Activated naive CD8-positive, alpha-beta T cell (primary cell): ENCODE measurements around the gene SBK1.
A peak's percentile ranks its signal among the peaks of the same experiment; 100 is the strongest.

Experiments used
- H3K27ac Mint-ChIP-seq: one replicate; pipeline ENCODE4 v1.8.0; 2021; ENCODE audit warnings: mixed read lengths
- H3K27me3 Mint-ChIP-seq: one replicate; pipeline ENCODE4 v1.8.0; 2021; ENCODE audit warnings: mixed read lengths
- H3K36me3 Mint-ChIP-seq: one replicate; pipeline ENCODE4 v1.8.0; 2021; ENCODE audit warnings: mixed read lengths
- H3K4me1 Mint-ChIP-seq: one replicate; pipeline ENCODE4 v1.8.0; 2021; ENCODE audit warnings: low read depth, mixed read lengths
- H3K4me3 Mint-ChIP-seq: one replicate; pipeline ENCODE4 v1.8.0; 2021; ENCODE audit warnings: mild to moderate bottlenecking, mixed read lengths
- H3K9me3 Mint-ChIP-seq: one replicate; pipeline ENCODE4 v1.8.0; 2021; ENCODE audit warnings: low read depth, mixed read lengths

The SBK1 gene

GRCh38 chr16:28273511-28273910, 18.8 kb upstream of the SBK1 start:
- Mint-ChIP-seq H3K4me3 (no peak overlapping the region), H3K27ac (no peak overlapping the region), H3K4me1 (peaks cover 29% of the 10 kb centered on the region), H3K36me3 (no peaks in the 10 kb centered on the region), H3K9me3 (no peaks in the 10 kb centered on the region), H3K27me3 (no peaks in the 10 kb centered on the region)

- peaks cover 36% of the 10 kb centered on the region for H3K4me1 Mint-ChIP-seq
Observed at GRCh38 chr16:28274676-28275075, 17.6 kb upstream of the SBK1 start.

GRCh38 chr16:28276301-28276700, 16.0 kb upstream of the SBK1 start:
- Mint-ChIP-seq H3K27me3 (no peaks in the 10 kb centered on the region), H3K27ac (peak overlapping the region; percentile 35)

More at GRCh38 chr16:28274676-28275075, 17.6 kb upstream of the SBK1 start:
- Mint-ChIP-seq H3K27ac (no peak overlapping the region), H3K9me3 (no peaks in the 10 kb centered on the region), H3K27me3 (no peaks in the 10 kb centered on the region), H3K4me3 (no peak overlapping the region), H3K36me3 (no peaks in the 10 kb centered on the region)

GRCh38 chr16:28277537-28278388, 14.6 kb upstream of the SBK1 start:
- Mint-ChIP-seq H3K4me1 (peaks cover 36% of the 10 kb centered on the region), H3K4me3 (peak overlapping the region; percentile 72), H3K9me3 (no peaks in the 10 kb centered on the region), H3K27me3 (no peaks in the 10 kb centered on the region), H3K27ac (peak overlapping the region; percentile 69), H3K36me3 (no peaks in the 10 kb centered on the region)

More at GRCh38 chr16:28276301-28276700, 16.0 kb upstream of the SBK1 start:
- peak overlapping the region; percentile 40 for H3K4me3 Mint-ChIP-seq
- H3K4me1 Mint-ChIP-seq: peaks cover 36% of the 10 kb centered on the region
- H3K36me3 Mint-ChIP-seq: no peaks in the 10 kb centered on the region
- no peaks in the 10 kb centered on the region for H3K9me3 Mint-ChIP-seq

GRCh38 chr16:28279006-28279405, 13.3 kb upstream of the SBK1 start:
- Mint-ChIP-seq H3K36me3 (no peaks in the 10 kb centered on the region), H3K27me3 (no peaks in the 10 kb centered on the region), H3K9me3 (no peaks in the 10 kb centered on the region), H3K4me1 (peaks cover 36% of the 10 kb centered on the region), H3K4me3 (no peak overlapping the region), H3K27ac (no peak overlapping the region)

GRCh38 chr16:28280881-28281836, 11.2 kb upstream of the SBK1 start:
- H3K9me3 Mint-ChIP-seq: no peaks in the 10 kb centered on the region
- no peak overlapping the region for H3K27ac Mint-ChIP-seq
- no peaks in the 10 kb centered on the region for H3K27me3 Mint-ChIP-seq
- H3K4me1 Mint-ChIP-seq: peaks cover 24% of the 10 kb centered on the region
- no peak overlapping the region for H3K4me3 Mint-ChIP-seq
- no peaks in the 10 kb centered on the region for H3K36me3 Mint-ChIP-seq

GRCh38 chr16:28282045-28282444, 10.3 kb upstream of the SBK1 start:
- Mint-ChIP-seq H3K9me3 (no peaks in the 10 kb centered on the region), H3K4me3 (no peak overlapping the region), H3K36me3 (no peaks in the 10 kb centered on the region), H3K4me1 (peaks cover 18% of the 10 kb centered on the region), H3K27me3 (no peaks in the 10 kb centered on the region), H3K27ac (no peak overlapping the region)

- Mint-ChIP-seq H3K27me3 (no peaks in the 10 kb centered on the region), H3K36me3 (no peaks in the 10 kb centered on the region), H3K27ac (no peak overlapping the region), H3K9me3 (no peaks in the 10 kb centered on the region), H3K4me3 (no peak overlapping the region), H3K4me1 (peaks cover 10% of the 10 kb centered on the region)
Observed at GRCh38 chr16:28283173-28283572, 9.2 kb upstream of the SBK1 start.

GRCh38 chr16:28283798-28284577, 8.3 kb upstream of the SBK1 start:
- no peaks in the 10 kb centered on the region for H3K36me3 Mint-ChIP-seq
- H3K4me1 Mint-ChIP-seq: peaks cover 15% of the 10 kb centered on the region
- no peak overlapping the region for H3K27ac Mint-ChIP-seq
- H3K4me3 Mint-ChIP-seq: no peak overlapping the region
- H3K27me3 Mint-ChIP-seq: no peaks in the 10 kb centered on the region
- no peaks in the 10 kb centered on the region for H3K9me3 Mint-ChIP-seq

- no peaks in the 10 kb centered on the region for H3K27me3 Mint-ChIP-seq
- H3K9me3 Mint-ChIP-seq: no peaks in the 10 kb centered on the region
- no peak overlapping the region for H3K4me3 Mint-ChIP-seq
- no peak overlapping the region for H3K27ac Mint-ChIP-seq
- peaks cover 20% of the 10 kb centered on the region for H3K4me1 Mint-ChIP-seq
- H3K36me3 Mint-ChIP-seq: no peaks in the 10 kb centered on the region
Observed at GRCh38 chr16:28285649-28286048, 6.7 kb upstream of the SBK1 start.

GRCh38 chr16:28288114-28288513, 4.2 kb upstream of the SBK1 start:
- peaks cover 30% of the 10 kb centered on the region for H3K4me1 Mint-ChIP-seq
- no peaks in the 10 kb centered on the region for H3K27me3 Mint-ChIP-seq
- H3K36me3 Mint-ChIP-seq: no peaks in the 10 kb centered on the region
- no peaks in the 10 kb centered on the region for H3K9me3 Mint-ChIP-seq
- no peak overlapping the region for H3K4me3 Mint-ChIP-seq
- no peak overlapping the region for H3K27ac Mint-ChIP-seq

GRCh38 chr16:28289048-28289447, 3.3 kb upstream of the SBK1 start:
- Mint-ChIP-seq H3K4me3 (no peak overlapping the region), H3K27me3 (no peaks in the 10 kb centered on the region), H3K4me1 (peaks cover 35% of the 10 kb centered on the region)

GRCh38 chr16:28289939-28290858, 2.1 kb upstream of the SBK1 start:
- no peak overlapping the region for H3K27ac Mint-ChIP-seq
- no peaks in the 10 kb centered on the region for H3K27me3 Mint-ChIP-seq
- no peak overlapping the region for H3K4me3 Mint-ChIP-seq
- H3K36me3 Mint-ChIP-seq: no peaks in the 10 kb centered on the region
- peaks cover 47% of the 10 kb centered on the region for H3K4me1 Mint-ChIP-seq
- H3K9me3 Mint-ChIP-seq: no peaks in the 10 kb centered on the region

More at GRCh38 chr16:28289048-28289447, 3.3 kb upstream of the SBK1 start:
- Mint-ChIP-seq H3K27ac (peak overlapping the region; percentile 9), H3K9me3 (no peaks in the 10 kb centered on the region), H3K36me3 (no peaks in the 10 kb centered on the region)

GRCh38 chr16:28290859-28291254, 1.5 kb upstream of the SBK1 start:
- Mint-ChIP-seq H3K9me3 (no peaks in the 10 kb centered on the region), H3K27me3 (no peaks in the 10 kb centered on the region), H3K4me1 (peaks cover 52% of the 10 kb centered on the region), H3K27ac (no peak overlapping the region), H3K36me3 (no peaks in the 10 kb centered on the region), H3K4me3 (peak overlapping the region; percentile 60)
